SKM-1 (cell line): ENCODE data around the gene CDK5.
"Not testable (repeated sequence)": the region's sequence is repeated elsewhere in the genome, so short reads cannot be mapped to it uniquely, and the experiment has no call there.

ENCODE experiments used
- DNase-seq: peaks from one replicate; lab custom pipeline; 2025; ENCODE audit not compliant: unreplicated experiment; lab: John Stamatoyannopoulos, UW

Gene CDK5

GRCh38 chr7:151017370-151017952 is 40.2 kb downstream of the CDK5 start:
- no peak for DNase-seq

GRCh38 chr7:151016942-151017341 is 40.8 kb downstream of the CDK5 start:
- no peak for DNase-seq

GRCh38 chr7:151016505-151016904 is 41.2 kb downstream of the CDK5 start:
- no peak for DNase-seq

GRCh38 chr7:151015967-151016366 is 41.7 kb downstream of the CDK5 start:
- no peak for DNase-seq

DNA sequence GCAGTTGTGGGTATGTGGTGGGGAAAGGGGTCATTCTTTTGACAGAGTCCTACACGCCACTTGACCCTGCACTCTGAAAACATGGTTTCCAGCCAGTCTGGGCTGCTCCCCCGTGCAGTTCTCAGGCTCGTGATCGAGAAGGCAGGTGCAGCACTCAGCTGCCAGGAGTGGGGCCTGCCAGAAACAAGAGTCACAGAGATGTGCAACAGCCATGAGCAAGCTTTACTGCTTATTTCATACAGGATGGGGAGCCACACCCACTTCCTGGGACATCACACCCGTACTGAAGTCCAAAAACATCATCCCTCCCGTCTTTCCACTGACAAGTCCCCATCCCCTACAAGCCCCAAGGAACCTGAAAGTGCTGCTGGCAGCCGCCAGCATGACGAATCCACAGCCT is 42.7 kb downstream of the CDK5 start:
- DNase-seq = no peak

- DNase-seq = no peak
Observed at GRCh38 chr7:151013733-151014497, 43.8 kb downstream of the CDK5 start.

DNA sequence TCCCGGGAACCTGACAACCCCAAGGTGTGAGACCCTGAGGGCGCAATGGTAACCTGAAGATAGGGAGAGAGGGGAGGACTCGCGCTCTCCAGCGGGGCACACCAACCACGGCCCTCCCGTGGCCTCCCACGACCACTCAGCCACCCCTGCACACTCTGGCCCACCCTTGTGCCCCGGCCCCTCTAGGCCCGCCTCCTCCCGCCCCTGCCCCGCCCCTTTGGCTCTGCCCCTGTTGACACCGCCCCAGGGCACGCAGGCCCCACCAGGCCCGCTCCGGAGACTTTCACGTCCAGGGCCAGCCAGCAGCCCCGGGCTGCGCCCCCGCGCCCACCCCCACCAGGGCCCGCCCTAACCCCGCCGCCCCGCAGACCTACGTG is 44.4 kb downstream of the CDK5 start:
- no peak for DNase-seq

DNA sequence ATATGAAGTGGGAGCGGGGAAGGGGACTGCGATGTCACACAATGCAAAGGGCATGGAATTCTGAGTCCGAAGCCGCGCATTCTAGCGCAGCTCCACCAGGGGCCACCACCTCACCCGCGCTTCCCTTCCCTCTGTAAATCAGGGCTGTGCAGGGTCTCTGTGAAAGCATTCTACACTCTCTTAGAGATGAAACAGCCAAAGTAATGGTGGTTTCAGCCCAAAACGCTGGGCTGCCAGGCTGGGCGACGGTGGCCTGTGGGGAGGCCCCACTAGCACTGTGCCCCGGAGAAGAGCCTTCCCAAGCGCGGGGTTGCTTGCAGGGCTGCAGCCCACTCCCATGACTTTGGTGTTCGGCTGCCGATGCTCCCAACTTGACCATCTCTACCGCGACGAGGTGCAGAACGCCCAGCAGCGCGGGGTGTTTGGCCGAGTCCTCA is 44.8 kb downstream of the CDK5 start:
- no peak for DNase-seq

DNA sequence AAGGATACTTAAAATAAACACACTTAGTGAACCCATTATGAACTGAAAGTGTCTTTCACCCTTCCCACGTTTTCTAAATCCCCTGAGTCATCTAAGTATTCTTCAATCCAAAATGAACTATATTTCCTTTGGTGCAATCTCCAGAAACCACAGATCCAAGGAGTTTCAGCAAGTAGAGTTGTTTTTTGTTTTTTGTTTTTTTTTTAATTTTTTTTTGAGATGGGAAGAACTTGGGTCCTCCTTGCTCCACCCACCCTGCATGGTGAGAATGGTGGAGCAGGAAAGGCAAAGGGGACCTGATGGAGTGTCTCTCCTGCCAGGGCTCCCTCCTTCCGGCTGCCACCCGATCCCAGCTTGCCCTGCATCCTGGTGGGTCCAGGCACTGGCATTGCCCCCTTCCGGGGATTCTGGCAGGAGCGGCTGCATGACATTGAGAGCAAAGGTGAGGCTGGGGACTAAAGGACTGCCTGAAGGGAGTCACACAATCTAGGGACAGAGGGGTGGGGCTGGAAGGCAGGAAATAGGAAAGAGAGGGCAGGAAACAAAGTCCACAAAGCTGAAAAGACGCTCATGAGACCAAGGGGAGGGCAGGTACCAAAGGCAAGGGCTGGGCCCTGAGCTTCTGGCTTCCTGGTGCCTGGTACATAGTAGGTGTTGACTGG is 45.5 kb downstream of the CDK5 start:
- DNase-seq = no peak

GRCh38 chr7:151011616-151012015 is 46.1 kb downstream of the CDK5 start:
- not testable (repeated sequence) for DNase-seq

GRCh38 chr7:151011097-151011409 is 46.6 kb downstream of the CDK5 start:
- no peak for DNase-seq

DNA sequence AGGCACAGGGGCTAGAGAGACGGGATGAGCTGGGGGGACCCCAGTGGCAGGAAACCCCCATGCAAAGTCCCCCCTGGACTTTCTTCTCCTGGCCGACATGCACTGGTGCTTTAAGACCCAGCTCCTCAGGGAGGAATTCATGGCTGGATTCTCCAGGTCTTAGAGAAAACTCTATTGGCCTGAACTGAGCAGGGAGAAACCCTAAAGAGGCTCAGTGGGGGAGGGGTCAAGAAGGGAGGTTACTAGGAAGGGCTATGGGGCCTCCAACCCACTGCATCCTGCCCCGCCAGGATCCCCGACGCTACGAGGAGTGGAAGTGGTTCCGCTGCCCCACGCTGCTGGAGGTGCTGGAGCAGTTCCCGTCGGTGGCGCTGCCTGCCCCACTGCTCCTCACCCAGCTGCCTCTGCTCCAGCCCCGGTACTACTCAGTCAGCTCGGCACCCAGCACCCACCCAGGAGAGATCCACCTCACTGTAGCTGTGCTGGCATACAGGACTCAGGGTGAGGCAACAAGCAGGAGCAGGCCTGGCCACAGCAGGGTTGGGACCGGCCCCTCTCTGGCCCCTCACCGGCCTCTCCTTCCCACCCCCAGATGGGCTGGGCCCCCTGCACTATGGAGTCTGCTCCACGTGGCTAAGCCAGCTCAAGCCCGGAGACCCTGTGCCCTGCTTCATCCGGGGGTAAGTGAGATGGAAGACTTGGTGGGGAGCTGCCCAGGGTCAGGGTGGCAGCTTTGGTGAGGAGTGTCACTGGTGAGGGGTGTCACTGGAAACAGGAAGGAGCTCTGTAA is 47.2 kb downstream of the CDK5 start:
- DNase-seq = no peak

DNA sequence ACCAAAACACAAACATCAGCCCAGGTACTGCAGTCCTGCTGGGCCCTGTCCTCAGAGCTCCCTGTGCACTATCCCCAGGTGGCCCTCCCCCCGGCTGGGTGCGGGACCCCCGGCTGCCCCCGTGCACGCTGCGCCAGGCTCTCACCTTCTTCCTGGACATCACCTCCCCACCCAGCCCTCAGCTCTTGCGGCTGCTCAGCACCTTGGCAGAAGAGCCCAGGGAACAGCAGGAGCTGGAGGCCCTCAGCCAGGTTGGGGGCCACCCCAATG is 47.7 kb downstream of the CDK5 start:
- no peak for DNase-seq

- no peak for DNase-seq
Observed at GRCh38 chr7:151009327-151010036, 48.2 kb downstream of the CDK5 start.

- no peak for DNase-seq
Observed at GRCh38 chr7:151008511-151009323, 49.0 kb downstream of the CDK5 start.

- DNase-seq = no peak
Observed at GRCh38 chr7:151008143-151008510, 49.6 kb downstream of the CDK5 start.

DNA sequence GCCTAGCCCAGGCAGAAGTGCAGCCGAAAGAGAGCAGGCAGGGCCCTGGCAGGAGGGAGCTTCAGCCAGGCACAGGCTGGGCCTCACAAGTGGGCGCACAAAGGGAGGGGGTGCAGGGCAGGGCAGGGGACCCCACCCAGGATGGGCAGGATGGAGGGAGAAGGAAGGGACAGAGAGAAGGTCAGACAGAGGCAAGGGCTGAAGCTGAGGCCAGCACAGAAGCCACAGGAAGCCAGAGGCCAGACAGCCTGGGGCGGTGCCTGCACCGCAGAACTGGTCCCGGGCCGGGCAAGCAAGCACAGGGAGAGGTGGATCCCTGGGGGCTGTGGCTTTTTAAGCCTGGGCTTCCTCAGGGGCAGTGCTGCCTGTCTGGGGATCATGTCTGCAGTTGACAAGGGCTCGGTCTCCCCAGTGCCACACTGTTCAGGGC is 50.2 kb downstream of the CDK5 start:
- no peak for DNase-seq

DNA sequence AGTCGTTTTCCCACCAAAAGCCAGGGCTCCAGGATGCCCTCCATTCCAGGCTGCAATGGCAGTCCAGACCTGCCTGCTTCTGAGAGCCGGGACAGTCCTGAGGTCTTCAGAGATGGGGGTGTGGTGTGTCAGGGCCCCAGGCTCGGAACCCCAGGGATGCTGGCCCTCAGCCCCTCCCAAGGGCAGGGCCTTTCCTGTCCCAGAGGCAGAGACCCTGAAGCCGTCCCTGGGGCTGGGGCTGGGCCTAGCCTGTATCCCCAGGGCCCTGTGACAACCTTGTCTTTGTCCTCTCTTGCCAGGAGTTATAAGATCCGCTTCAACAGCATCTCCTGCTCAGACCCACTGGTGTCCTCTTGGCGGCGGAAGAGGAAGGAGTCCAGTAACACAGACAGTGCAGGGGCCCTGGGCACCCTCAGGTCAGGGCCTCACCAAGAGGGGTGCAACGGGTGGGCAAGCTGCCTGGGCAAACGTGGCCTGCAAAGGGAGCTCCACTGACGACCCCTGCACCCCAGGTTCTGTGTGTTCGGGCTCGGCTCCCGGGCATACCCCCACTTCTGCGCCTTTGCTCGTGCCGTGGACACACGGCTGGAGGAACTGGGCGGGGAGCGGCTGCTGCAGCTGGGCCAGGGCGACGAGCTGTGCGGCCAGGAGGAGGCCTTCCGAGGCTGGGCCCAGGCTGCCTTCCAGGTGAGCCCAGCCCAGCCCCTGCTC is 51.0 kb downstream of the CDK5 start:
- no peak for DNase-seq

GRCh38 chr7:151005566-151005965 is 52.1 kb downstream of the CDK5 start:
- no peak for DNase-seq
